WTC11 (cell line): ENCODE data around the gene NCOA3.

Experiments used
- KAT7 ChIP-seq: sonication (generic); formaldehyde crosslinking; IDR thresholded peaks from 2 replicates; pipeline ENCODE4 v1.8.1; 2023; ENCODE audit warnings: missing genetic modification reagents, mild to moderate bottlenecking, borderline replicate concordance
- ZBTB43 ChIP-seq: sonication (generic); formaldehyde crosslinking; IDR thresholded peaks from 2 replicates; pipeline ENCODE4 v1.8.1; 2023; ENCODE audit warnings: mild to moderate bottlenecking, missing genetic modification reagents

- TF ChIP-seq ZBTB43 (CRISPR knock-in tag), result no peak
- TF ChIP-seq KAT7 (CRISPR knock-in tag), result no peak
Measured at GRCh38 chr20:47701612-47702011, 199.9 kb downstream of the NCOA3 start.
